HG02642 (cell line): Measurements from ENCODE around the gene PTGS1.
"Not testable (repeated sequence)": the region's sequence is repeated elsewhere in the genome, so short reads cannot be mapped to it uniquely, and the experiment has no call there.

Experiments
- ATAC-seq: cut with Tn5 transposase; IDR thresholded peaks from one replicate; pipeline ENCODE4 v1.9.1; 2021; ENCODE audit warnings: mild to moderate bottlenecking; ENCODE audit not compliant: unreplicated experiment, poor library complexity

Gene PTGS1

DNA sequence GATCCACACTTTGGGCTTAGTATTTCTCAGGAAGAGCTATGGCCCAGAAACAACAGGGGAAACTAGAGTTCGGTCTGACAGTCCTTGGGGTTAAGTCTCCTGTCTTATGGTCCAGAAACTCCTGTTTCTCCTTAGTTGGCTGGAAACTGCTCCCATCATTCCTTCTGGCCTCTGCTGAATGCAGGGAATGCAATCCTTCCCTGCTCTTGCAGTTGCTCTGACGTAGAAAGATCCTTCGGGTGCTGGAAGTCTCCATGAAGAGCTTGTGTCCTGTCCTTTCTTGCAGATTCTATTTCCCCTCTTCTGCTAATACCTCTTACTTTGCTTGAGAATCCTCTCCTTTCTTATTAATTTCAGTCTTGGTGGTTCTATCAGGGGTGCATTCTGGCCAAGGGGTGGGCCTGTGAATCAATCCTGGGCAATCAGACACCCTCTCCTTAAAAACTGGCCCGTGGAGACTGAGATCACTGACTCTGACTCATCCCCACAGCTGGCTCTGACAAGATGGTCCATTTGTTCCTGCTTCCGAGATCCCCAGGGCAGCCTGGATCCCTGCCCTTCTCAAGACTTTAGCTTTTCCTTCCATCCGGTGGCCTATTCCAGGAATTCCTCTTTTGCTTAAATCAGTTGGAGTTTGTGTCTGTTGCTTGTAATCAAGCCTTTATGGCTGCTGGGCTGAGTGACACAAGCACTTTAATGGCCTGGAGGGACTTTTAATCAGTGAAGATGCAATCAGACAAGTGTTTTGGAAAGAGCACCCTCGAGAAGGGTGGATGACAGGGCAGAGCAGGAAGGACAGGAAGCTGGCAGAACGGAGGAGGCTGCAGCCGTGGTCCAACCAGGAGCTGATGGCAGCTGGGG is 23.7 kb downstream of the PTGS1 start:
- ATAC-seq, result no peak

DNA sequence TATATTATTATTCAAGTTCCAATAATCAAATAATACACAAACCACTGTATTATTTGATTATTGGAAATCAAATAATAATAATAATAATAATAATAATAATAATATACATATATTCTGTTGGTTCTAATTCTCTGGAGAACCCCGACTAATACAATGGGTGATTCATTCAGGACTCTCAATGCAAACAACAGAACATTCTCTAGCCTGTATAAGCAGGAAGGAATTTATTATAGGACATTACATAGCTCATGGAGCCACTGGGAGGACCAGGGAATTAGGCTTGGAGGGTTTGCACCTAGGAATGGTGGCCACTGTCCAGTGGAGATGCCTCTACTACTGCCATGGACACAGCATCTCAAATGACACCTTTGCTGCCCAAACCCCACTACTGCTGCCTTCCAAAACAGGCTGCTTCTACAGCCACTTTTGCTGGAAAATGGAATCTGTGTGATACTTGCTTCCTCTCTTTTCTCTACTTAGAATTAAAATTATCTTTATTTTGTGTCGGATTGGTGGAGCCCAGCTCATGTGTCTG is 25.9 kb downstream of the PTGS1 start:
- no peak for ATAC-seq

DNA sequence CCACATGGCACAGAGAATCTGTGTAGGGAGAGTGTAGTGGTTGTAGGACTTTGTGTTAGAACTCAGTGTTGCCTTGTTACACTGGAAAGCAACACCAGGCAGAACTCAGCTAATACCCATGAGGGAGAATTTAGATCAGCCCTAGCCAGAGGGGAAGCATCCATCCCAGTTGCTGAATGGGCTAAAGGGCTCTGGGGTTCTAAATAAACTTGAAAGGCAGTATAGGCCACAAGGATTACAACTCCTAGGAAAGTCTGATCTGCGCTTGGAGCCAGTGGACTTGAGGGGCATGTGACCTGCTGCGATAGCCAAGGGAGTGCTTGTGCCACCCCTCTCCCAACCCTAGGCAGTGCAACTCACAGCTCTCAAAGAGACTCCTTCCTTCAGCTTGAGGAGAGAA is 26.9 kb downstream of the PTGS1 start:
- ATAC-seq, result no peak

DNA sequence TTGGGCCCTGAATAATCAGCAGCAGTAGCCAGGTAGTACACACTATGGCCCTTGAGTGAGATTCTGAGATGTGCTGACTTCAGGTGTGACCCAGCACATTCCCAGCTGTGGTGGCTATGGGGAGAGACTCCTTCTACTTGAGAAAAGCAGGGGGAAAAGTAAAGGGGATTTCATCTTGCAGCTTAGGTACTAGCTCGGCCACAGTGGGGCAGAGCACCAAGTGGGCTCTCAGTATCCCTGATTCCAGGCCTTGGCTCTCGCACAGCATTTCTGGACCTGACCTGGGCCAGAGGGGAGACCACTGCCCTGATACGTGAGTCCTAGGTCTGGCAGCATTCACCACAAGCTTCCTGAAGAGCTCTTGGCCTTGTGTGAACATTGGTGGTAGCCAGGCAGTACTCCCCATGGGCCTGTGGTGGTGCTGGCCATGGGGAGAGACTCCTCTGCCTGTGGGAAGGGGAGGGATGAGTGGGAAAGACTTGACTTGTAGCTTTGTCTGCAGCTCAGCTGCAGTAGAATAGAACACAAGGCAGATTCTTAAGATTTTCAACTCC is 27.6 kb downstream of the PTGS1 start:
- ATAC-seq, result no peak

DNA sequence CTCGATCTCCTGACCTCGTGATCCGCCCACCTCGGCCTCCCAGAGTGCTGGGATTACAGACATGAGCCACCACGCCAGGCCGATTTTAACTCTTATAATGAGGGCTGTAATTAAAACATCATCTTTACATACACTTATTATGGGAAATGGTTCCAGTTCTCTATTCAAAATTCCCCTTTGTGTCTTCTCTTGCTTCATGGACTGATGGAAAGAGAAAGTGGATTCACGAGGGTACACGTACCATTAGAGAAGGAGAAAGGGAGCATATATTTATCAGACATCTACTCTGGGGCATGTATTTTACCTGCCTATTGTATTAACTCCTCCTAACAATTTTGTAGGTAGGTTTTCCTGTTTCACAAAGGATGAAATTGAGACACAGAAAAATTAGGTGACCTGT is 31.1 kb downstream of the PTGS1 start:
- ATAC-seq, result no peak

DNA sequence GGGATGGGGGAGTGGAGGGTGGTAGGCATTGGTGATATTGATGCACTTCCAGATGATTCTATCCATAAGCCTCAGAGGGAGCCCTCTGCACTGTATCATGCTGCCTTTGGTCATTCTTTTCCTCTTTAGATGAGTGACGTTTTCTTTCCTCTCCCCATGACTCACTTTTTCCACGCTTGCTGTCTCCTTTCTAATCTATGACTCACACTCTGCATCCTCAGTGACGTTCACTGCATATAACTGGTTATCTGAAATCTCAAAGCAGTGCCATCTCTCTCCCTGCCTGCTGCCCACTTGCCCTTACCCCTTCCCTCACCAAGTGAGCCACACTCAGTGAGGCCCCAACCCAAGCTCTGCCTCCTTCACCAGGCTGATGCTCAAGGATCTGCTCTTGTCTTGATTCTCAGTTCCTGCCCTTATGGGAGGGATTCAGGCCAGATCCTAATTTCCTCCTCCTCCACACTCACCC is 31.6 kb downstream of the PTGS1 start:
- ATAC-seq, result no peak

DNA sequence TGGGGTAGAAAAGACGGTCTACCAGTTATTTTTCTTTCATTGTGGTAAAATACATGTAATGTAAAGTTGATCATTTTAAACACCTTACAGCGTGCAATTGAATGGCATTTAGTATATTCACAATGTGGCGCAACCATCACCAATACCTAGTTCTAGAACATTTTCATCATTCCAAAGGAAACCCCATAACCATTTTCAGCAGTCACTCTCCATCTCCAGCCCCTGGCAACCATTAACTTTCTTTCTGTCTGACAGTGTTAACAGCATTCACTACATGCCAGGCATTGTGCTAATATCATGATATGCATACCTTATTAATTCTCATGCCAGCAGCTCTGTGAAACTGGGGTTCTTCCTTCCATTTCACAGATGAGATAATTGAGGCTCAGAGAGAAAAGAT is 32.0 kb downstream of the PTGS1 start:
- ATAC-seq, result no peak

DNA sequence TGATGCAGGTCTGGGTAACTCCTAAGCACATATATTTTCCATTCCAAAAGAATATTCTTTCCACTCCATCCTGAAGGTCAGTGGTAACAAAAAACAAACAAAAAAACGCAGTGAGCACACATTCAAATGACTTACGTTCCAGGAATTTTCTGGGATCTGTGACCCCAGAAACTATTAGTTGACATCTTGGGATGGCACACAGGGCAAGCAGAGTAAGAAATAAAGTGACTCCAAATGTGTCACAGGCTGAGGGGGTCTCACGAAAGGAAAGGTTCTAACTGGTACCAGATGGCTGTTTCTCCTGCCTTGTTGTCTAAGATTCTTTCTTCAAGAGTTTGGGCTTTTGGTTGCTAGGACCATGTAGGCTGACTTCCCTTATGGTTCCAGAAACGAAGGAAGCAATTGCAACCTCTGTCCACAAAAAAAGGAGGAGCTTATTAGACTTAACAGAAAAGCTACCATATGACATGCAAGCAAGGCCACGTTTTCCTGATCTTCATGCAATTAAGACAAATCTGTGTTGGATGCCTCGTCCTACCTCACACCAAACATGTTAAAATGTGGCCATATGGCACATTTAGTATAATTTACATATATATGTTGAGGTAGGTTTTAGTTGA is 32.7 kb downstream of the PTGS1 start:
- ATAC-seq, result no peak

DNA sequence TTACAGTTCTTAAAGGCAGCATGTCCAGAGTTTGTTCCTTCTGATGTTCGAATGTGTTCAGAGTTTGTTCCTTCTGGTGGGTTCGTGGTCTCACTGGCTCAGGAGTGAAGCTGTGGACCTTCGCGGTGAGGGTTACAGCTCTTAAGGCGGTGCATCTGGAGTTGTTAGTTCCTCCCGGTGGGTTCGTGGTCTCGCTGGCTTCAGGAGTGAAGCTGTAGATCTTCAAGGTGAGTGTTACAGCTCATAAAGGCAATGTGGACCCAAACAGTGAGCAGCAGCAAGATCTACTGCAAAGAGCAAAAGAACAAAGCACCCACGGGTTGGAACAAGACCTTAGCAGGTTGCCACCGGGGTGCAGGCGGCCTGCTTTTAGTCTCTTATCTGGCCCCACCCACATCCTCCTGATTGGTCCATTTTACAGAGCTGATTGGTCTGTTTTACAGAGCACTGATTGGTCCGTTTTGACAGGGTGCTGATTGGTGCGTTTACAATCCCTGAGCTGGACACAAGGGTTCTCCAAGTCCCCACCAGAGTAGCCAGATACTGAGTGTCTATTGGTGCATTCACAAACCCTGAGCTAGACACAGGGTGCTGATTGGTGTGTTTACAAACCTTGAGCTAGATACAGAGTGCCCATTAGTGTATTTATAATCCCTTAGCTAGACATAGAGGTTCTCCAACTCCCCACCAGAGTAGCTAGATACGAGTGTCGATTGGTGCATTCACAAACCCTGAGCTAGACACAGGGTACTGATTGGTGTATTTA is 34.7 kb downstream of the PTGS1 start:
- not testable (repeated sequence) for ATAC-seq

DNA sequence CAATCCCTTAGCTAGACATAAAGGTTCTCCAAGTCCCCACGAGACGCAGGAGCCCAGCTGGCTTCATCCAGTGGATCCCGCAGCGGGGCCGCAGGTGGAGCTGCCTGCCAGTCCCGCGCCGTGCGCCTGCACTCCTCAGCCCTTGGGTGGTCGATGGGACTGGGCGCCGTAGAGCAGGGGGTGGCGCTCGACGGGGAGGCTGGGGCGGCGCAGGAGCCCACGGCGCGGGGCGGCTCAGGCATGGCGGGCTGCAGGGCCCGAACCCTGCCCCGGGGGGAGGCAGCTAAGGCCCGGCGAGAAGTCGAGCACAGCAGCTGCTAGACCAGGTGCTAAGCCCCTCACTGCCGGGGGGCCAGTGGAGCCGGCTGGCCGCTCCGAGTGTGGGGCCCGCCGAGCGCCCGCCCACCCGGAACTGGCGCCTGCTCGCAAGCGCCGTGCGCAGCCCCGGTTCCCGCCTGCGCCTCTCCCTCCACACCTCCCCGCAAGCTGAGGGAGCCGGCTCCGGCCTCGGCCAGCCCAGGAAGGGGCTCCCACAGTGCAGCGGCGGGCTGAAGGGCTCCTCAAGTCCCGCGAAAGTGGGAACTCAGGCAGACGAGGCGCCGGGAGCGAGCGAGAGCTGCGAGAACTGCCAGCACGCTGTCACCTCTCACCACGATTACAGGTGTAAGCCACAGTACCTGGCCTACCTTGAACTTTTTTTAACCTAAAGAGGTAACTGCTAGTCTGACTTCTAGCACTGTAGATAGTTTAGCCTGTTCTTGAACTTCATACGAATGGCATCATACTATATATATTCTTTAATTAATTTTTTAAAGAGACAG is 35.5 kb downstream of the PTGS1 start:
- no peak for ATAC-seq

DNA sequence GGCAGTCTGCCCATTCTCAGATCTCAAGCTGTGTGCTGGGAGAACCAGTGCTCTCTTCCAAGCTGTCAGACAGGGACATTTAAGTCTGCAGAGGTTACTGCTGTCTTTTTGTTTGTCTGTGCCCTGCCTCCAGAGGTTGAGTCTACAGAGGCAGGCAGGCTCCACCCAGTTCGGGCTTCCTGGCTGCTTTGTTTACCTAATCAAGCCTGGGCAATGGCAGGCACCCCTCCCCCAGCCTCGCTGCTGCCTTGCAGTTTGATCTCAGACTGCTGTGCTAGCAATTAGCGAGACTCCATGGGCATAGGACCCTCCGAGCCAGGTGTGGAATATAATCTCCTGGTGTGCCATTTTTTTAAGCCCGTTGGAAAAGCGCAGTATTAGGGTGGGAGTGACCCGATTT is 43.3 kb downstream of the PTGS1 start:
- ATAC-seq, result not testable (repeated sequence)

DNA sequence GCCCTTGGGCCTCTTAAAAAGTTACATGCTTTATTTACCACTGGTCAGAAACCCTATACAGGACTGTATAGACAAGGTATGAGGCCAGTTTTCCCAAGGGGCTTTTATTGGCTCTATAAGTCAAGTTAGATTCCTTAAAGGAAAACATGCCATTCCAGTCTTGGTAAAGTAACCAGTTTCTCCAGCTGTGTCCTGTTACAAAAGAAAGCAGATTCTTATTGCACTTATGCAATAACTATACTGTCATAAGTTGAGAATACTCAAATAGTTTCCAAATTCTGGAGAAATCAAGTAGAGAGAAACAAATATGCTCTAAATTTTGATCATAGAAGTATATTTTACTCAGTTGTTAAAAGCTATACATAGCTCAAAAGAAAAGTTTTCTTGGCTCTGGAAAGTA is 47.2 kb downstream of the PTGS1 start:
- no peak for ATAC-seq

DNA sequence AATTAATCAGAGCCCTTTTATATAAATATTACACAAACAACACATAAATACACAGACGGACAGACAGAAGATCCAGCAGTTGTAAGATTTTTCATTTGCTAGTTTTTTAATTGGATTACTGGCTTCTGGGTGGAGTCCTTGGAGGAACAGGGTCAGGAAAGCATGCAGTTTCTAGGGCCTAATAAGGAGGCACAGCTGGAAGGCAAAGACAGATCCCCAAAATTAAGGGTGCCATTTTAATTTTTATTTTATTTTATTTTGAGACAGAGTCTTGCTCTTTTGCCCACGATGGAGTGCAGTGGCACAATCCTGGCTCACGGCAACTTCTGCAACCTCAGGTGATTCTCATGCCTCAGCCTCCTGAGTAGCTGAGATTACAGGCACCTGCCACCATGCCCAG is 49.5 kb downstream of the PTGS1 start:
- ATAC-seq, result no peak

DNA sequence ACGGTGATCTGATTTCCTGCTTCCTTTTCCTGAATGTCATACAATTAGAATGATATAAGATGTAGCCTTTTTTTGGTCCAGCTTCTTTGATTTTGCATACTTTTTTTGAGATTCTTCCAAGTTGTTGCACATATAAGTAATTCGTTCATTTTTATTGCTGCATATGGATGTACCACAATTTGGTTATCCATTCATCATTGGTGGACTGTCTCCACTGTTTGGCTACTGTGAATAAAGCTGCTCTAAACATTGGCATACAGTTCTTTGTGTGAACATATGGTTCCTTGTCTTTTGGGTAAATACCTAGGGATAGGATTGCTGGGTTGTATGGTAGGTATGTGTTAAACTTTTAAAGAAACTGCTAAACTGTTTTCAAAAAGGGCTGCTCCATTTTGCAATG is 54.3 kb downstream of the PTGS1 start:
- no peak for ATAC-seq

DNA sequence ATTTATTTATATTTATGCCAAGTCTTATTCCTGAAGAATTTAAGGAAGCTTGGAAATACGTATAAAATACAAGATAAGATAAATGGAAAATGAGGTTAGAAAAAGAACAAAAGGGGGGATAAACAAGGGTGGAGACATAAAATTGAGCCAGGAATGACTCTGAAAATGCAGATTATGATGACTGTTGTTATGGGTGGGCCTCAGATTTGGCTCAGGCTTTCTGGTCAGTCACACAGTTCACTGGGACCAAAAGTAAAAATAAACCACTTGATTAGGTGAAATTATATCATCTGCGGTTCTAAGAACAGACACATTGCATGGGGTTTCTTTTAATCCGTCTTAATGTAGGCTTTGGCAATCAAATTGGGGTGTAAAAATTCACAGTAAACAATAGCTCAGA is 55.9 kb downstream of the PTGS1 start:
- ATAC-seq, result no peak

DNA sequence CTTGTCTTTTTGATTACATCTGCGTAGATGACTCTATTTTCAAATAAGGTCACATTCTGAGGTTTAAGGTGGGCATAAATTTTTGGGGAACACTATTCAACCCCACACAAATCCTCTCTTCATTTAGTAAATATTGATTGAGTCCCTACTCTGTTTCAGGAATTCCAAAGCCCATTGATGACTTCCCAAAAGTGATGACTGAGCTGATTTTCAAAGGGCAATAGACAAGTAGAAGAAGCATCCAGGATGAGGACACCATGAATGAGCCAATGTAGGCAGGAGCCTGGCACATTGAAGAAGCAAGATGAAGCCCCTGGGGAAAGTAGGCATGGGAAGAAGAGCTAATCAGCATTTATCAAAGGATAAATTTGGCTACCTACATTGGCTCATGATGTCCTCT is 71.7 kb downstream of the PTGS1 start:
- ATAC-seq, result no peak

DNA sequence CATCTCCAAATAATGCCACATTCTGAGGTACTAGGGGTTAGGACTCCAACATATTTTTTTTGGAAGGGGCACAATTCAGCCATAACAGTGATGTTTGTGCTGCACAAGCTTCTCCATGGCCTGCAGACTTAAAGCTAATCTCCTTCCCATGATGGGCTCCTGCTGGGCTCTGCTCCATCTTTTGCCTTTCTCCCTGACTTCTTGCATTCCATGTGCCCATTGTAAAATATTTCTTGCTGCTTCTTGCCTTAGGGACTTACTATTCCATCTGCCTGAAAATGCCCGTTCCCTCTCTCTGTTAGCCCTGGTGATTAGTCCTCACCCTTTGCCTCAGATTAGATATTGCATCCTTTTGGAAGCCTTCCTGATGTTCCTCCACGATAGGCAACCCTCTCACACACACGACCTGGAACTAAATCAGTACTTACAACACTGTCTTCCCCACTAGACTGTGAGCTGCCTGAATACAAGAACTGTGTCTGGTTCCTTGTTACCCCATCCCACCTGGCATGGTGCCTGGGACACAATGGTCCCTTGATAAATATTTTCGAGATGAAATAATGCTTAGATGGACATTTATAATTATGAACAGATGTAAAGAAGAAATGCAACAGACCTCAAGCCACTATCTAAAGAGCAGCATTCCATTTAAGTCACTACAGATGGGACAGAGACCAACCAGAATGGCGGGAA is 73.4 kb downstream of the PTGS1 start:
- ATAC-seq, result no peak
